Stimulated activated CD4-positive, alpha-beta T cell treated with anti-CD3 and anti-CD28 coated beads, Interleukin-15, amount 100 ng/mL, for 24 hours (primary cell): ENCODE results near the gene FAM200B.

Experiments
- DNase-seq: peaks from one replicate; pipeline ENCODE4 v3.0.0-alpha.2; 2020

Gene FAM200B

GRCh38 chr4:15681372-15682241 lies at the start of gene FAM200B:
FAM200B (plus strand) TSS chr4:15681827; CDS start chr4:15686978, 5,151 bp downstream.
- DNase-seq, result peak; percentile 100

DNA sequence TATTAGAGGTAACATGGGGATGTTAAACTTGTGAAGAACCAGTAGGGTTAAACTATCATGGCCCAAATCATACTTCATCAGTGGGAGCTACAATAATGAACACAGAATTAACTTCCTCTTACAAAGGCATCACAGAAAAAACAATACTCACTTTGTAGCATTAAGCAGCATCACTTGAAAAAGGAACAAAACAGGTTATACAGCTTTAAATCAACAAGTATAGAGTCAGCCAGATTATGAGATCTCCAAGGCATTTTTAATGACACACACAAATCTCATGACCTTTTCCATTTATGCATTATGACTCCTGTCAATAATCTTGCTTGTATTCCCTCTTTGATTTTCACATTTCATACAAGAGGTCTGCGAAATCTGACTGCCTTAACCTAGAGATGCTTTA lies 44.8 kb upstream of the FAM200B start:
- DNase-seq, result no peak

DNA sequence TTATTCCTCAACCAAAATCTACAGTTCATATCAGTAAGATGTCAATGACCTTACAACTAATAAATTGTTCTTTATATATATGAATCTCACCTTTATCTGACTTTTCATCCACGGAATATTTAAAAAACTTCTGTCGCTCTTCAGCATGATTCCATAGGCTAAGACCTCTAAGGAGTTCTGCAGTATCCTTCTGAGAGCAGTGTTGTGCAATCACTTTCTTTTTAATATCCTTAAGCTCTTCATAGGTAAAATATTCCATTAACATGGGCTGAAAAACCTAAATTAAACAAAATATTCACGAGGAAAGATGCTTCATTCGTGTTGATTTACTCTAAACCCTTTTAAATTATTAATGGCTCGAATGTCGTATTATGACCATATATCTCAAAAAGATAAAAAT lies 43.2 kb upstream of the FAM200B start:
- no peak for DNase-seq

- DNase-seq, result no peak
Observed at GRCh38 chr4:15648600-15648999, 33.0 kb upstream of the FAM200B start.

DNA sequence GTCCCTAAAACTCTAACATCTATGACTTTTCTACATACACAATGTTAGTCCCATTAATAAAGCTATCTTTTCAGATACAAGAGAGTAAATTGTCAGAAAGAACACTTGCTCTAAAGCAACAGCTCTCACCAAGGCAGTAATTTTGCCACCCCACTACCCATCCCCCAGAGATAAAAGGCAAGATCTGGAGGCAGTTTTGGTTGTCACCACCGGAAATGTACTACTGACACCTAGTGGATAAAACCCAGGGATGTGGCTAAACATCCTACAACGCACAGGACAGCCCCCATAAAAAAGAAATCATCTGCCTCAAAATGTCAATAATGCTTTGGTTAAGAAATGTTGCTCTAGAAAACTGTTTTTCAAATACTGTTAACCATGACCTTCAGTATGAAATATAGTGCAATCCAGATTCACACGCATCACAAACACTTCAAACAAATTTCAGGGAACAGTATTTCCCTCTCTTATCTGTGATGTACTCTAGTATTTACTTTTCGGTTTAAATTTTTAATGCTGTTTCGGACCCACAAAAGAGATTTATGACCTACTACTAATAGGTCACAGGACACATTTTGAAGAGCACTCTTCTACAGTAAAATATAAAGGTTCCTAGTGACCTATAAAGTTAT lies 31.6 kb upstream of the FAM200B start:
- DNase-seq, result peak; percentile 53

DNA sequence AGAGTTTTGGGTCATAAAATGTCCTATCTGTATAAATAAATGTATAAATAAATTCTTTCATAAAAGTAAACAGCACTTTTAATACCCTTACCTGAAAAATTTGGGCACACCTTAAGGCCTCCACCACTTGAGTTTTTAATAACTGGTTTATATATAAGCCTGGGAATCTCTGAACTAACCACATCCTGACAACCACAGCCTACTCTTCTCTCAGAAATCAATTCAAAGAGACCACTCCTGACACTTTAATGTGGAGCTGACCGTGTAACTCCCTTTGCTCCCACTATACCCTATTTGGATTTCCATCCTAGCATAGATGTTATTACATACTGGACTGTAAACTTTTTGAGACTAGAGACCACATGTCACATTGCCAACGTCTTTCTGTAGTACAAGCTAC lies 30.0 kb upstream of the FAM200B start:
- DNase-seq, result no peak

DNA sequence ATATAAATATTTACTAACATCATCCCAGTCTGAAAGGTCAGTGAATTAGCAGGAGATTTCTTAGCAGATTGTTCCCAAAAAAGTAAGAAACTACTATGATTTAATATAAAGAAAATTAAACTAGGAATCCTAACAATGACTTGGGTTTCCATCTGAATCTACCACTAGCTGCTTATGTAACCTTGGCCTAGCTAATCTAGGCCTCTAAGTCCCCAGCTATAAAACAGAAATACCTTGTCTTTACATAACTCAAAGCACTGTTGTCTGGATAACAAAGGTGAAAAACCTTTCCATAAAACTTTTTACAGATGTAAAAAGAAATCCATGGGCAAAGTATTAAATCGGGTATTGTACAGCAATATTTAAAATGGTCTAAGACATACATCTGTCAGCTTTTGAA lies 29.4 kb upstream of the FAM200B start:
- DNase-seq, result no peak

GRCh38 chr4:15652841-15653240 lies 28.8 kb upstream of the FAM200B start:
- no peak for DNase-seq

- no peak for DNase-seq
Observed at GRCh38 chr4:15653420-15653819, 28.2 kb upstream of the FAM200B start.

- peak; percentile 15 for DNase-seq
Observed at GRCh38 chr4:15653864-15654592, 27.6 kb upstream of the FAM200B start.

- peak; percentile 60 for DNase-seq
Observed at GRCh38 chr4:15654593-15655222, 26.9 kb upstream of the FAM200B start.

GRCh38 chr4:15655223-15656037 lies 26.2 kb upstream of the FAM200B start, which contains the start of gene FBXL5:
FBXL5 (minus strand) TSS chr4:15655357; CDS start chr4:15655287, 70 bp downstream.
- peak; percentile 86 for DNase-seq

DNA sequence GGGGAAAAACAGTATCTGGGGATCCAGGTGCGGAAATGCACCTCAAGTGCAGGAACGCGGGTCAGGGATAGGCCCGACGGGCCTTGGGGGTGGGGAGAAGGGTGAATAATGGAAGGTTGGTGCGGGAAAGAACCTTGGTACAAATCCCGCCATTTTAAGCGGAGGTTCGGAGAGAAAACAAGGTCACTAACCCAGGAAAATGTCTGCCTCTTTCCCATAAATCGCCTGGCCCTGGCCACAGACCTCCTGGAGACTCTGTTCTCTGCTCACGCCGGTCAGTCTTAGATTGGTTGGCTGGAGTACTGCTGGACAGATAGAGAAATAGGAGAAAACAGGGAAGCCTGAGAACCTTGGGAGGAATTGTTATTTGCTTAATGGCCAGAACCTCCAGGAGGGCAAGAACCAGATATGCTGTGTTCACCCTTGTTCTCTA lies 25.6 kb upstream of the FAM200B start:
- DNase-seq, result no peak

DNA sequence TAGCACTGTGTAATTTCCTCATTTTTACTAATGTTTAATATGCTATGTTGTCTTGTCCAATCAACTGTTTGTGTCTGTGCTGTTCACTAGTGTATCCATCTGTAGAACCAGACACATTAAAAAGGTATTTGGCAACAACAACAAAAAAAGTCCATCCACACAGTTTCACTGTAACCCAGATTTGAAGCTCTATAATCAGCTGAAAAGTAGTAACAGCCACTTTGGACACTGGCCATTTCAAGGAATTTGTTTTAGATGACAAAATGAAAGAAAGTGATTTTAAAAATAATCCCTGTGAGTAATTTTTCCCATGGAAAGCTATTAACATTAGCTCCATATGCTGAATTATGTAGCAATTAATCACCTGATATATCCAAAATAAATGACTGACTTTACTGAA lies 24.3 kb upstream of the FAM200B start:
- DNase-seq, result no peak

- DNase-seq, result no peak
Observed at GRCh38 chr4:15658136-15658770, 23.4 kb upstream of the FAM200B start.

- no peak for DNase-seq
Observed at GRCh38 chr4:15658781-15659180, 22.8 kb upstream of the FAM200B start.

- peak; percentile 21 for DNase-seq
Observed at GRCh38 chr4:15659768-15660570, 21.7 kb upstream of the FAM200B start.

- no peak for DNase-seq
Observed at GRCh38 chr4:15665753-15666365, 15.8 kb upstream of the FAM200B start.

- no peak for DNase-seq
Observed at GRCh38 chr4:15667006-15667405, 14.6 kb upstream of the FAM200B start.
